Memory B cell (primary cell): ENCODE measurements around the gene PIK3C3.
A peak's percentile ranks its signal among the peaks of the same experiment; 100 is the strongest.

Source experiments
- ATAC-seq: fragments of 150-1000 bp; cut with Tn5 transposase; 2 replicates; pipeline ENCODE4 v1.10.0; 2021; ENCODE audit warnings: low read depth, mild to moderate bottlenecking, moderate library complexity
- DNase-seq, 2 donors: peaks; one replicate each; pipeline ENCODE4 v3.0.0; 2022; ENCODE audit warnings: low spot score in 2 of 2
- H3K27ac Mint-ChIP-seq: one replicate; pipeline ENCODE4 v1.8.0; 2022; ENCODE audit warnings: mild to moderate bottlenecking, moderate library complexity, mixed read lengths
- H3K27me3 Mint-ChIP-seq: one replicate; pipeline ENCODE4 v1.8.0; 2022; ENCODE audit warnings: mixed read lengths
- H3K36me3 Mint-ChIP-seq: one replicate; pipeline ENCODE4 v1.8.0; 2022; ENCODE audit warnings: mild to moderate bottlenecking, mixed read lengths
- H3K4me1 Mint-ChIP-seq: one replicate; pipeline ENCODE4 v1.8.0; 2022; ENCODE audit warnings: mixed read lengths
- H3K4me3 Mint-ChIP-seq: one replicate; pipeline ENCODE4 v1.8.0; 2022; ENCODE audit warnings: mild to moderate bottlenecking, moderate library complexity, mixed read lengths
- H3K9me3 Mint-ChIP-seq: one replicate; pipeline ENCODE4 v1.8.0; 2022; ENCODE audit warnings: mixed read lengths

PIK3C3 gene

DNA sequence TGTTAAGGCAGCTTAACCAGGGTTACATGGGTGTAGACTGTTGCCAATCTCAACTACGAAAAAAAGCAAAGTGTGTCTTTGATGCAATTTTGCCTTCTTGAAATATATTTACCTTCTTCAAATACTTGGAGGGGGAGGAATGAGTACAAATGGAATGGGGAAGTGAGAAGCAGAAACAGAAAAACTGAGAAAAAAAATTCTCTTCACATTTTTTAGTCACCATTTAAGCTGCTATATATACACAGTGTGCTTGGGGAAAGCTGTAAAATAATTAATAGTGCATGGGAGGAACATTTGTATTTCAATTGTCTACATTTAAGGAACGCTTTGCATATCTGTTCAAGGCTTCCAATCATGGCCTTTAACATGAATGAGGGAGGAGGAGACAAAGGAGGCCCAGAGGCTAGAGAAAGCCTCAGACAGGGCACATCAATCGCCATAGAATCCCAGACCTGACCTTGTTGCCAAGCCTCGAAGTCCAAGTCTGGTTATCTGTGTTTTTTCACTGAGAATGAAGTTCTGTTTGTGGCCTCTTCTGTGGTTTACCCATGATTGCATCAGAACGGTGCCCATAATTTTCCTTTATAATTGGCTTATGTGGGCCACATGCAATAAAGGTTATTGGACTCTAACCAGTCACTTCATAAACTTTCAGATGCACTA lies 158.6 kb downstream of the PIK3C3 start:
- peaks cover 5% of the 10 kb centered on the region for H3K27me3 Mint-ChIP-seq
- peaks cover 7% of the 10 kb centered on the region for H3K4me1 Mint-ChIP-seq
- DNase-seq (no peak), ATAC-seq (no peak)
- no peaks in the 10 kb centered on the region for H3K9me3 Mint-ChIP-seq
- H3K27ac Mint-ChIP-seq = peak overlapping the region; percentile 35
- H3K36me3 Mint-ChIP-seq = no peaks in the 10 kb centered on the region
- no peak overlapping the region for H3K4me3 Mint-ChIP-seq

DNA sequence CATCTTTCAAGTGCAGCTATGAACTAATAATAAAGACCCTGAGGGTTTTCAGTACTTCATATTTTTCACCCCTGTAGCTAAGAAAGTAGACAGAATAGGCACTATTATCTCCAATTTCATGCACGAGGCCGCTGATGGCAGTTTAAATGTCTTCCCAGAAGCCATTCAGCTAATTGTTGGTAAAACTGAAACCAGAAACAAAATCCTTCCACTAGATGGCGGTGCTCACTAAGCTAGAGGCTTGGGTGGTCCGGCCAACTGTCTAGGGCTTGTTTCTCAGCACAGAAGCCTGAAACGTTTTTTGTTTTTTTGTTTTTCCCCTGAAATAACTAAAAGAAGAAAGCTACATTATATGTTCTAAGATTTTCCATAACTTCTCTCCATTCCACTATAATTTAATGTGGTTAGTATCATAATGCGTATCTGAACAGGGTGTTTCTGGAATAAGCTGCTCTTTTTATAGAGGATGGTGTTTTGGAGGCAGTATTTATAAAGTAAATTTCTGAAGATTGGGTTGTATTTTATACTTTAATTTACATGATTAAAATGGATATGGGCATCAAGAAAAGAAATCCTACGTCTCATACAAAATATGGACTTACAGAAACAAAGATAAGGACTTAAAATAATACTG lies 159.4 kb downstream of the PIK3C3 start:
- no peaks in the 10 kb centered on the region for H3K9me3 Mint-ChIP-seq
- H3K27ac Mint-ChIP-seq = no peak overlapping the region
- no peak overlapping the region for H3K4me3 Mint-ChIP-seq
- DNase-seq (peak; percentile 50 to 58), ATAC-seq (peak; percentile 78)
- H3K36me3 Mint-ChIP-seq = no peaks in the 10 kb centered on the region
- H3K27me3 Mint-ChIP-seq = peaks cover 5% of the 10 kb centered on the region
- peaks cover 7% of the 10 kb centered on the region for H3K4me1 Mint-ChIP-seq

DNA sequence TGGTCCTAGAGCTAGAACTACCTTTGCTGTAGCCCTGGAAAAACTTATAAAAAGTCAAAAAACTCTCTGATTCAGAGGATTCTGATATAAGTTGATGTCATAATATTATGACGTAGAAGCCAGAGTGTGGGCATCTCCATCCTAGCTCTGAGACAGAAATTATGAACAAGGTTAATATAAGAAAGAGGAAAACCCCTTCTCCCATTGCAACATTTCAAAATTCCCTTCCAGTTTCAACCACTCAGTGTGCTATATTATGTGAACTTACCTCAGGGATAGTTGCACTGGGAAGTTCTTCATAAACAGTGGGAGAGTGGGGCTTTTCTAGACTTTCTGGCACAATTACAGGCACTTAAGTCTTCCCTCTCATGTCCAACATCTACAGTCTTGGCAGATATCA lies 171.6 kb downstream of the PIK3C3 start:
- no peak for DNase-seq
- Mint-ChIP-seq H3K36me3 (peaks cover 4% of the 10 kb centered on the region), H3K27me3 (peaks cover 6% of the 10 kb centered on the region), H3K9me3 (peaks cover 2% of the 10 kb centered on the region), H3K27ac (no peak overlapping the region), H3K4me1 (no peaks in the 10 kb centered on the region), H3K4me3 (no peak overlapping the region)
- ATAC-seq = no peak

DNA sequence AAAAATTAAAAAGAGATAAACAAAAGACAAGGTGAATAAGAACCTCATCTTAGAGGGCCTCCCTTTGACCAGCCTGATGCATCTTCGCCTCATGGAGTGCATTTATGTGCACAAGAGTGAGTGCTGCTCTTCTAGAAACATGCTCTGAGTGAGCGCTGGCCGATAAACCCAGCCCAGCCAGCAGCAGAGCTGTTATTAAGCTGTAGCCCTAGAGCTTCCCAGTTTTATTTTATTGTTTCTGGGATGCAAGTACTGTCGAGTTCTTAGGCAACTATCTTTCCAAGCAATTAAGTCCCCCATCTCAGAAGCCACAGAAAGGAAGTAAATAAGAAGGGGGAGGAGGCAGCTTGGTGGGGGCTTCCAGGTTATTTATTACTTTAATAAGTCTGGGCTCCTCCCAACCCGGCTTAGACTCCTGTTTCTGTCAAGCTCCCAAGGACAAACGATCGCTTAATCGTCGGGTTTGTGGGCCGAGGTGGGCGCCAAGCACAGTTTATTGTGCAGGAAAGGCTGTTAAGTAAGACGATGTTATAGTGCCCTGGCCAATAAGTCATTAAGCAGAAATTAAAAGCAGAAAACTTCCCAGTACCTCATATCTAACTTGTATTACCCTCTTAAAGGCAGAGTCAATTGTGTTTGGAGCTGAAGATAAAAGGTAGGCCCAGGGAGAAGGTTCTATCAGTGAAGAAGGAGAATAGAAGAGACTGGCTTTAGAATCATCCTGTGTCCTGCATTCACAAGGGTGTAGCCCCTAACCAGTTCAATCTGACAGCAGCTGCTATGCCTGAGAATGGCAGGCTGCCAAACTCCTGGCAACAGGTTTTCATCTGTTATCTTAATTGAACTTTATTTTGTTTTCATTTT lies 176.3 kb downstream of the PIK3C3 start:
- no peak overlapping the region for H3K4me3 Mint-ChIP-seq
- DNase-seq = no peak
- no peak overlapping the region for H3K27ac Mint-ChIP-seq
- no peaks in the 10 kb centered on the region for H3K36me3 Mint-ChIP-seq
- H3K27me3 Mint-ChIP-seq = peaks cover 2% of the 10 kb centered on the region
- ATAC-seq = no peak
- H3K9me3 Mint-ChIP-seq = peaks cover 4% of the 10 kb centered on the region
- no peaks in the 10 kb centered on the region for H3K4me1 Mint-ChIP-seq

DNA sequence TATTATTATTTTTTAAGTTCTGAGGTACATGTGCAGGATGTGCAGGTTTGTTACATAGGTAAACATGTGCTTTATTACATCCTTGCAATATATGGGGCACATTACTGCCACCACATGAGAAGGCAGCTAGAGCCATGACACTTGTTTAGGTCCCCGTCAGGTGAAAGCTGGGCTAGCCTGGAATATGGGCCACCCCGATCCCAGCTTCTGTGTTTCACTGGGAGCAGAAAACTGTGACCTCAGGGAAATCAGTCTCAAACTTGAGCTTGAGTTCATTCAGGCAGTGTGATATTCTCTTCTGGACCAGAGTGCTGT lies 176.9 kb downstream of the PIK3C3 start:
- no peak for DNase-seq
- Mint-ChIP-seq H3K9me3 (peaks cover 4% of the 10 kb centered on the region), H3K36me3 (no peaks in the 10 kb centered on the region), H3K4me1 (no peaks in the 10 kb centered on the region), H3K27me3 (peaks cover 2% of the 10 kb centered on the region), H3K27ac (no peak overlapping the region), H3K4me3 (no peak overlapping the region)
- no peak for ATAC-seq
